ENCODE results near the gene SCAMP4. TPM values are rescaled to one million over a fixed set of nuclear protein-coding genes. Genes with fewer than 3 reads are reported as not detected.

The SCAMP4 gene
- polyA plus RNA-seq, 2 of the 4 experiments (the other 2 are of a cell fraction), result 7.6 to 63.0 TPM

GRCh38 chr19:1901940-1902404, 3.2 kb upstream of the SCAMP4 start:
- TF ChIP-seq EP300 (IDR thresholded peaks at IDR 0.05) (no peak), SREBF2 (IDR thresholded peaks at IDR 0.05) (no peak), USF2 (IDR thresholded peaks at IDR 0.05) (no peak), EHMT2 (IDR thresholded peaks at IDR 0.05; ENCODE audit: low read depth) (no peak), MAZ (IDR thresholded peaks at IDR 0.05; ENCODE audit: borderline replicate concordance, low read depth, low read length) (no peak), NR3C1 (IDR thresholded peaks at IDR 0.05) (no peak), HOXB5 (CRISPR knock-in tag; IDR thresholded peaks at IDR 0.05) (no peak), RFX5 (IDR thresholded peaks at IDR 0.05) (no peak), BCL3 (IDR thresholded peaks at IDR 0.05) (no peak), KDM1A (IDR thresholded peaks at IDR 0.05; ENCODE audit: low read depth) (no peak), MAX (IDR thresholded peaks at IDR 0.05) (no peak), CTCF (IDR thresholded peaks at IDR 0.05) (no peak), ZNF302 (CRISPR knock-in tag; IDR thresholded peaks at IDR 0.05) (no peak), TFCP2L1 (CRISPR knock-in tag; IDR thresholded peaks at IDR 0.05) (no peak), ESRRA (IDR thresholded peaks at IDR 0.05; ENCODE audit: borderline replicate concordance, low read length) (no peak), POLR2AphosphoS2 (conservative IDR thresholded peaks at IDR 0.05; ENCODE audit: low read length) (no peak)
- no peak overlapping the region for H3K4me3 ChIP-seq
- DNase-seq (ENCODE audit: low read depth in 1 of 2, low spot score in 1 of 2) (no peak), ATAC-seq (no peak), FAIRE-seq (no peak)
- WGBS (ENCODE audit: missing lambda C conversion rate), result 86% methylated on average over 16 of the region's 16 CpGs
- no peak overlapping the region for H3K27ac ChIP-seq
- H3K4me2 ChIP-seq, result no peak overlapping the region
- H3K4me1 ChIP-seq, result peaks cover 15% of the 10 kb centered on the region; the same call in 1 of the 3 replicates
- POLR2A ChIA-PET, result no interaction called here
- no peaks in the 10 kb centered on the region for H3K9me3 ChIP-seq
- CTCF ChIA-PET, result interaction anchor here (0.6 kb wide), 1 partner anchor 213 kb away, joined by 3 read pairs; no protein-coding TSS in a partner anchor

- WGBS (ENCODE audit: missing lambda C conversion rate), result 81% methylated on average over 6 of the region's 6 CpGs
- ChIA-PET CTCF (interaction anchor here (0.6 kb wide), 1 partner anchor 214 kb away, joined by 3 read pairs; no protein-coding TSS in a partner anchor), POLR2A (no interaction called here)
- DNase-seq (ENCODE audit: low read depth in 1 of 2, low spot score in 1 of 2), result no peak
- Histone ChIP-seq H3K4me2 (no peak overlapping the region), H3K27ac (no peak overlapping the region), H3K4me1 (peaks cover 15% of the 10 kb centered on the region; the same call in 1 of the 3 replicates), H3K9me3 (no peaks in the 10 kb centered on the region), H3K4me3 (no peak overlapping the region)
- TF ChIP-seq CEBPB (IDR thresholded peaks at IDR 0.05) (0 out of 4 replicates have a peak, but pooled peaks of 1 of the 2 experiments have one; percentile 13), ATOH8 (CRISPR knock-in tag; IDR thresholded peaks at IDR 0.05; ENCODE audit: low read depth) (no peak)
- FAIRE-seq, result no peak
- no peak for ATAC-seq
These were observed 2.3 kb upstream of the SCAMP4 start for GRCh38 chr19:1902923-1903322.

GRCh38 chr19:1904860-1905109, 414 bp upstream of the SCAMP4 start:
- TF ChIP-seq NR3C1 (IDR thresholded peaks at IDR 0.05), result no peak
- no peak for TF ChIP-seq BHLHE40 (IDR thresholded peaks at IDR 0.05; ENCODE audit: low read depth, low read length)
- WGBS (ENCODE audit: missing lambda C conversion rate), result 36% methylated on average over 8 of the region's 8 CpGs
- ATAC-seq, result no peak
- ChIA-PET POLR2A (no interaction called here), CTCF (interaction anchor here (0.7 to 1.1 kb wide), 2 partner anchors 12 to 26 kb away, joined by 3 read pairs; no protein-coding TSS in a partner anchor)
- FAIRE-seq, result no peak
- DNase-seq (ENCODE audit: low read depth in 1 of 2, low spot score in 1 of 2), result no peak
- Histone ChIP-seq H3K4me2 (peak overlapping the region; percentile 54), H3K4me3 (peak overlapping the region; percentile 65; the same call in 1 of the 3 replicates), H3K27ac (peak overlapping the region; percentile 60 to 98), H3K4me1 (peaks cover 15% of the 10 kb centered on the region; the same call in 1 of the 3 replicates), H3K9me3 (no peaks in the 10 kb centered on the region)

All from A549 (cell line).